Posterior vena cava (tissue), 2 donors: ENCODE measurements around the gene ZNF287. TPM values are rescaled to one million over a fixed set of nuclear protein-coding genes. Genes with fewer than 3 reads are reported as not detected.

ENCODE experiments used
- DNase-seq: peaks from one replicate; pipeline ENCODE4 v3.0.0-alpha.2; 2020; ENCODE audit warnings: low spot score
- intact Hi-C, 2 donors: fragments of 100-400 bp; cut with DNase I; formaldehyde crosslinking; loops; one replicate each; pipeline versions ENCODE4 v1.14.1 to v1.14.2; 2022 to 2023
- total RNA-seq, 2 donors: library from RNA; stranded (reverse); fragmentation: NEBNext Ultra II Directional; extraction: Animal tissue kit (Norgen Biotek cat#: 25700); gene quantifications; one replicate each; pipeline ENCODE4 v1.2.1, GENCODE V29; 2021
- donor health status: DM: yes; HTN: yes; CAD: no.
- donor health status: DM: yes; HTN: yes; CAD: no.

The ZNF287 gene
- total RNA-seq, 2 donors from 2014 or later = 5.1 to 6.1 TPM

GRCh38 chr17:16521070-16521727 lies 47.8 kb downstream of the ZNF287 start:
- intact Hi-C loops = loop anchor here (2.0 kb wide), 1 partner anchor 68 kb away; no protein-coding TSS in a partner anchor

GRCh38 chr17:16519021-16519420 lies 50.0 kb downstream of the ZNF287 start:
- intact Hi-C loops = no loop called here
- no peak for DNase-seq

More at GRCh38 chr17:16521070-16521727, 47.8 kb downstream of the ZNF287 start:
- no peak for DNase-seq

GRCh38 chr17:16517477-16517876 lies 51.5 kb downstream of the ZNF287 start:
- intact Hi-C loops = no loop called here
- DNase-seq = no peak

GRCh38 chr17:16516594-16517051 lies 52.4 kb downstream of the ZNF287 start:
- DNase-seq = no peak
- intact Hi-C loops = no loop called here

- DNase-seq = no peak
- intact Hi-C loops = no loop called here
These were observed 53.1 kb downstream of the ZNF287 start for GRCh38 chr17:16515933-16516332.

- DNase-seq = no peak
- intact Hi-C loops = no loop called here
These were observed 55.1 kb downstream of the ZNF287 start for GRCh38 chr17:16513873-16514272.

GRCh38 chr17:16512011-16512410 lies 57.0 kb downstream of the ZNF287 start:
- no peak for DNase-seq
- intact Hi-C loops = no loop called here

GRCh38 chr17:16511593-16511992 lies 57.4 kb downstream of the ZNF287 start:
- no peak for DNase-seq
- intact Hi-C loops = no loop called here

GRCh38 chr17:16507918-16508533 lies 61.0 kb downstream of the ZNF287 start:
- intact Hi-C loops = no loop called here
- no peak for DNase-seq

- no peak for DNase-seq
- intact Hi-C loops = no loop called here
These were observed 62.8 kb downstream of the ZNF287 start for GRCh38 chr17:16506188-16506587.

GRCh38 chr17:16504984-16505383 lies 64.0 kb downstream of the ZNF287 start:
- DNase-seq = no peak
- intact Hi-C loops = no loop called here

Other genes with a start within 250 kb of the ZNF287 start
- gene CENPV, start 215.7 kb downstream of the ZNF287 start, total RNA-seq = 10 to 100 TPM; 15.8 to 25.9 TPM
- gene UBB, start 188.1 kb downstream of the ZNF287 start, total RNA-seq = 100 to 1,000 TPM; 581 to 633 TPM
- 10 to 100 TPM; 35.7 to 40.8 TPM for gene TRPV2, start 153.6 kb downstream of the ZNF287 start, total RNA-seq
- 1 to 10 TPM; 2.3 to 3.0 TPM for gene LRRC75A, start 77.0 kb downstream of the ZNF287 start, total RNA-seq
- 1 to 10 TPM; 4.6 to 5.2 TPM for gene ZNF624, start 84.6 kb upstream of the ZNF287 start, total RNA-seq
- gene CCDC144A, start 121.0 kb upstream of the ZNF287 start, total RNA-seq = 10 to 100 TPM; 10.9 to 11.9 TPM